A673 (cell line): Measurements from ENCODE around the gene FEM1C. TPM values are rescaled to one million over a fixed set of nuclear protein-coding genes. Genes with fewer than 3 reads are reported as not detected.

ENCODE experiments used
- BruUV-seq: library from RNA; stranded (reverse); fragments of 400-500 nt; replicated peaks from 2 replicates; lab custom pipeline; 2021; lab: Mats Ljungman, UMichigan
- CTCF ChIA-PET: fragments of 300-600 bp; sonication (Branson Sonifier 250); formaldehyde crosslinking; loops from one replicate; lab custom pipeline; 2022; ENCODE audit warnings: antibody characterized with exemption; lab: Charles Lee
- POLR2A ChIA-PET: fragments of 300-600 bp; sonication (Branson Sonifier 250); formaldehyde crosslinking; loops from one replicate; lab custom pipeline; 2022; ENCODE audit warnings: antibody characterized with exemption; ENCODE audit not compliant: low non-redundant PET; lab: Charles Lee
- DNase-seq: peaks from one replicate; pipeline ENCODE4 v3.0.0-alpha.2; 2015; ENCODE audit warnings: low spot score
- H3K27ac ChIP-seq: fragments of 200-600 bp; sonication (generic); 2 replicates; pipeline ENCODE4 v1.5.1; 2016; ENCODE audit warnings: mixed run types, low read depth, mild to moderate bottlenecking, mixed read lengths, antibody characterized with exemption, low read length; ENCODE audit not compliant: poor library complexity, severe bottlenecking
- H3K27me3 ChIP-seq: fragments of 200-600 bp; sonication (generic); replicated peaks from 2 replicates; pipeline ENCODE4 v1.6.1; 2017; ENCODE audit warnings: mixed run types, low read depth, mild to moderate bottlenecking, mixed read lengths, antibody characterized with exemption, low read length; ENCODE audit not compliant: insufficient read depth, poor library complexity
- H3K36me3 ChIP-seq: fragments of 200-600 bp; sonication (generic); 2 replicates; pipeline ENCODE4 v1.6.1; 2016; ENCODE audit warnings: mixed run types, mild to moderate bottlenecking, mixed read lengths, antibody characterized with exemption, low read length; ENCODE audit not compliant: insufficient read depth, poor library complexity, severe bottlenecking
- H3K4me1 ChIP-seq: fragments of 200-600 bp; sonication (generic); 2 replicates; pipeline ENCODE4 v1.6.1; 2017; ENCODE audit warnings: mixed run types, mild to moderate bottlenecking, mixed read lengths, antibody characterized with exemption, low read length; ENCODE audit not compliant: insufficient read depth, poor library complexity, severe bottlenecking
- H3K4me3 ChIP-seq: fragments of 200-600 bp; sonication (generic); 2 replicates; pipeline ENCODE4 v1.5.1; 2016; ENCODE audit warnings: low read depth, mixed run types, mild to moderate bottlenecking, mixed read lengths, low read length; ENCODE audit not compliant: poor library complexity, severe bottlenecking
- H3K9me3 ChIP-seq: fragments of 200-600 bp; sonication (generic); 2 replicates; pipeline ENCODE4 v1.6.1; 2016; ENCODE audit warnings: mixed run types, low read depth, mild to moderate bottlenecking, mixed read lengths, antibody characterized with exemption, low read length; ENCODE audit not compliant: poor library complexity, severe bottlenecking
- EZH2 ChIP-seq: fragments of 200-600 bp; sonication (generic); IDR thresholded peaks from 2 replicates; pipeline ENCODE4 v1.6.1; 2017; ENCODE audit warnings: borderline replicate concordance, low read depth, mild to moderate bottlenecking, mixed read lengths, antibody characterized with exemption, low read length; ENCODE audit not compliant: poor library complexity, severe bottlenecking
- intact Hi-C: fragments of 100-400 bp; cut with micrococcal nuclease; formaldehyde crosslinking; loops from one replicate; pipeline ENCODE4 v1.10.0; 2022; ENCODE audit not compliant: unreplicated experiment
- total RNA-seq: library from RNA; stranded (reverse); gene quantifications from 2 replicates; pipeline ENCODE4 v1.2.3, GENCODE V29; 2021
- TF ChIP-seq, protein P1 (sequence below): fragments of 300-800, 200-600 bp; sonication (generic); conservative IDR thresholded peaks from 2 replicates; pipeline ENCODE4 v1.5.1; 2017; ENCODE audit warnings: low read depth, mild to moderate bottlenecking, antibody characterized with exemption, low read length, moderate library complexity, mixed read lengths

FEM1C gene
- total RNA-seq, 1 experiment from 2014 or later = 15.0 TPM

GRCh38 chr5:115516372-115516771 is 28.2 kb downstream of the FEM1C start:
- no peak for DNase-seq
- Histone ChIP-seq H3K4me3 (no peak overlapping the region), H3K9me3 (no peaks in the 10 kb centered on the region), H3K4me1 (no peaks in the 10 kb centered on the region), H3K27ac (no peak overlapping the region), H3K27me3 (no peaks in the 10 kb centered on the region), H3K36me3 (no peaks in the 10 kb centered on the region)
- TF ChIP-seq EZH2 = no peak
- TF ChIP-seq, protein P1, sequence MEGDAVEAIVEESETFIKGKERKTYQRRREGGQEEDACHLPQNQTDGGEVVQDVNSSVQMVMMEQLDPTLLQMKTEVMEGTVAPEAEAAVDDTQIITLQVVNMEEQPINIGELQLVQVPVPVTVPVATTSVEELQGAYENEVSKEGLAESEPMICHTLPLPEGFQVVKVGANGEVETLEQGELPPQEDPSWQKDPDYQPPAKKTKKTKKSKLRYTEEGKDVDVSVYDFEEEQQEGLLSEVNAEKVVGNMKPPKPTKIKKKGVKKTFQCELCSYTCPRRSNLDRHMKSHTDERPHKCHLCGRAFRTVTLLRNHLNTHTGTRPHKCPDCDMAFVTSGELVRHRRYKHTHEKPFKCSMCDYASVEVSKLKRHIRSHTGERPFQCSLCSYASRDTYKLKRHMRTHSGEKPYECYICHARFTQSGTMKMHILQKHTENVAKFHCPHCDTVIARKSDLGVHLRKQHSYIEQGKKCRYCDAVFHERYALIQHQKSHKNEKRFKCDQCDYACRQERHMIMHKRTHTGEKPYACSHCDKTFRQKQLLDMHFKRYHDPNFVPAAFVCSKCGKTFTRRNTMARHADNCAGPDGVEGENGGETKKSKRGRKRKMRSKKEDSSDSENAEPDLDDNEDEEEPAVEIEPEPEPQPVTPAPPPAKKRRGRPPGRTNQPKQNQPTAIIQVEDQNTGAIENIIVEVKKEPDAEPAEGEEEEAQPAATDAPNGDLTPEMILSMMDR = no peak
- BruUV-seq = no TSS peak
- POLR2A ChIA-PET = no interaction called here
- CTCF ChIA-PET = no interaction called here
- intact Hi-C loops = no loop called here

DNA sequence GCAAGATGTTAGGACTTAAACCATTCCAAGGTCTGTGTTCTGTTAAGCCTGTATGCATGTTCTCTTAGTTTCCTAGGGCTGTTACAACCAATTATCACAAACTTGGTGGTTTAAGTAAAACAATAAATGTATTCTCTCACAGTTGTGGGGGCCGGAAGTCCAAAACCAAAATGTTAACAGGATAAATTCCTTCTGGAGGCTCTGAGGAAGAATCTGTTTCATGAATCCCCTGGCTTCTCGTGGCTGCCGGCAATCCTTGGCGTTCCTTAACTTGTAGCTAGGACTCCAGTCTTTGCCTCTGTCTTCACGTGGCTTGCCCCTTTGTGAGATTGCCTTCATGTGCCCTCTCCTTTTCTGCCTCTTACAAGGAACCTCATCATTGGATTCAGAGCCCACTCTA is 30.4 kb downstream of the FEM1C start:
- no peak for DNase-seq
- H3K4me1 ChIP-seq = no peaks in the 10 kb centered on the region
- ChIA-PET POLR2A (no interaction called here), CTCF (no interaction called here)
- H3K36me3 ChIP-seq = no peaks in the 10 kb centered on the region
- no peak for TF ChIP-seq EZH2
- TF ChIP-seq, protein P1 = no peak
- no TSS peak for BruUV-seq
- intact Hi-C loops = no loop called here
- no peaks in the 10 kb centered on the region for H3K9me3 ChIP-seq
- H3K4me3 ChIP-seq = no peak overlapping the region
- no peak overlapping the region for H3K27ac ChIP-seq
- H3K27me3 ChIP-seq = no peaks in the 10 kb centered on the region

GRCh38 chr5:115511632-115512031 is 32.9 kb downstream of the FEM1C start:
- H3K36me3 ChIP-seq = no peaks in the 10 kb centered on the region
- no peaks in the 10 kb centered on the region for H3K4me1 ChIP-seq
- no peak overlapping the region for H3K27ac ChIP-seq
- intact Hi-C loops = no loop called here
- H3K4me3 ChIP-seq = no peak overlapping the region
- H3K27me3 ChIP-seq = no peaks in the 10 kb centered on the region
- BruUV-seq = no TSS peak
- ChIA-PET POLR2A (no interaction called here), CTCF (no interaction called here)
- H3K9me3 ChIP-seq = no peaks in the 10 kb centered on the region
- no peak for TF ChIP-seq EZH2
- TF ChIP-seq, protein P1 = no peak
- DNase-seq = no peak
